ENCODE measurements around the gene NCKAP1. TPM values are rescaled to one million over a fixed set of nuclear protein-coding genes. Genes with fewer than 3 reads are reported as not detected.
"Not testable (repeated sequence)": the region's sequence is repeated elsewhere in the genome, so short reads cannot be mapped to it uniquely, and the experiment has no call there.

Gene NCKAP1
- total and polyA plus RNA-seq, 2 donors from 2014 or later, result 45.4 to 140 TPM

DNA sequence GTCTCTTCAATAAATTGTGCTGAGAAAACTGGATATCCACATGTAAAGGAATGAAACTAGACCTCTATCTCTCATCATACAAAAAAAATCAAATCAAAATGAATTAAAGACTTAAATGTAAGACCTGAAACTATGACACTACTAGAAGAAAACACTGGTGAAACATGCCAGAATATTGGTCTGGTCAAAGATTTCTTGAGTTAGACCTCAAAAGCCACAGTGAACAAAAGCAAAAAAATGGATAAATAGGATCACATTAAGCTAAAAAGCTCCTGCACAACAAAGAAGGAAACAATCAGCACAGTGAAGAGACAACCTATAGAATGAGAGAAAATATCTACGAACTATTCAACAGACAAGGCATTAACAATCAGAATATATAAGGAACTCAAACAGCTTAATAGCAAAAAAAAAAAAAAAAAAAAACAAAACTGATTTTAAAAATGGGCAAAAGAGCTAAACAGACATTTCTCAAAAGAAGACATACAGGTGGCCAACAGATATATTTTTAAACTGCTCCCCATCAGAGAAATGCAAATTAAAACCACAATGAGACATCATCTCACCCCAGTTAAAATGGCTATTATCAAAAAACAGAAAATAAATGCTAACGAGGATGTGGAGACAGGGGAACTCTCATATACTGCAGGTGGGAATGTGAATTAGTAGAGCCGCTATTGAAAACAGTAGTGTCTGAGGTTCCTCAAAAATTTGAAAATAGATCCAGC, 66.3 kb downstream of the NCKAP1 start:
- Histone ChIP-seq H3K9me3 (ENCODE audit: control insufficient read depth in 2 of 3, insufficient read depth in 1 of 3, low read length in 3 of 3) (no peaks in the 10 kb centered on the region), H3K27me3 (ENCODE audit: control insufficient read depth, insufficient read depth, low read length) (no peaks in the 10 kb centered on the region), H3K4me1 (ENCODE audit: control insufficient read depth in 2 of 3, insufficient read depth in 2 of 3, low read depth in 1 of 3, low read length in 3 of 3) (no peaks in the 10 kb centered on the region), H3K27ac (ENCODE audit: low read depth in 2 of 2, low read length in 2 of 2) (no peak overlapping the region), H3K9ac (ENCODE audit: low read length in 3 of 3) (no peak overlapping the region), H3K4me3 (ENCODE audit: low read length in 3 of 3) (no peak overlapping the region), H3K36me3 (ENCODE audit: control insufficient read depth in 2 of 3, insufficient read depth in 3 of 3, low read length in 3 of 3) (peaks cover 3 to 10% (median 4%) of the 10 kb centered on the region in 3 donors)
- TF ChIP-seq, protein P1, sequence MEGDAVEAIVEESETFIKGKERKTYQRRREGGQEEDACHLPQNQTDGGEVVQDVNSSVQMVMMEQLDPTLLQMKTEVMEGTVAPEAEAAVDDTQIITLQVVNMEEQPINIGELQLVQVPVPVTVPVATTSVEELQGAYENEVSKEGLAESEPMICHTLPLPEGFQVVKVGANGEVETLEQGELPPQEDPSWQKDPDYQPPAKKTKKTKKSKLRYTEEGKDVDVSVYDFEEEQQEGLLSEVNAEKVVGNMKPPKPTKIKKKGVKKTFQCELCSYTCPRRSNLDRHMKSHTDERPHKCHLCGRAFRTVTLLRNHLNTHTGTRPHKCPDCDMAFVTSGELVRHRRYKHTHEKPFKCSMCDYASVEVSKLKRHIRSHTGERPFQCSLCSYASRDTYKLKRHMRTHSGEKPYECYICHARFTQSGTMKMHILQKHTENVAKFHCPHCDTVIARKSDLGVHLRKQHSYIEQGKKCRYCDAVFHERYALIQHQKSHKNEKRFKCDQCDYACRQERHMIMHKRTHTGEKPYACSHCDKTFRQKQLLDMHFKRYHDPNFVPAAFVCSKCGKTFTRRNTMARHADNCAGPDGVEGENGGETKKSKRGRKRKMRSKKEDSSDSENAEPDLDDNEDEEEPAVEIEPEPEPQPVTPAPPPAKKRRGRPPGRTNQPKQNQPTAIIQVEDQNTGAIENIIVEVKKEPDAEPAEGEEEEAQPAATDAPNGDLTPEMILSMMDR (IDR thresholded peaks at IDR 0.05; ENCODE audit: borderline replicate concordance, extremely low read depth, insufficient read depth), result no peak
- intact Hi-C loops (cut with DNase I), result loop anchor here (10.0 kb wide), 1 partner anchor 187 kb away; no protein-coding TSS in a partner anchor
- FAIRE-seq (no peak), DNase-seq (no peak)

DNA sequence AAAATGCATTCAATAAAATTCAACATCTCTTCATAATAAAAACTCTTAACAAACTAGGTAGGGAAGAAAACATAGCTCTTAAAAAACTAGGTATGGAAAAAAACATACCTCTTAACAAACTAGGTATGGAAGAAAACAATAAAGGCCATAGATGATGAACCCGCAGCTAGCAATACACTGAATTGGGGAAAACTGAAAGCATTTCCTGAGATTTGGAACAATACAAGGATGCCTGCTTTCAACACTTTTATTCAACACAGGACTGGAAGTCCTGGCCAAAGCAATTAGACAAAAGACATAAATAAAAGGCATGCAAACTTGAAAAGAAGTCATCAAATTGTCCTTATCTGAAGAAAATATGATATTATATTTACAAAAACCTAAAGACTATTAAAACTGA, 67.8 kb downstream of the NCKAP1 start:
- DNase-seq, result no peak
- Histone ChIP-seq H3K9me3 (ENCODE audit: control insufficient read depth in 2 of 3, insufficient read depth in 1 of 3, low read length in 3 of 3) (no peaks in the 10 kb centered on the region), H3K27ac (ENCODE audit: low read depth in 2 of 2, low read length in 2 of 2) (no peak overlapping the region), H3K4me3 (ENCODE audit: low read length in 3 of 3) (no peak overlapping the region), H3K4me1 (ENCODE audit: control insufficient read depth in 2 of 3, insufficient read depth in 2 of 3, low read depth in 1 of 3, low read length in 3 of 3) (no peaks in the 10 kb centered on the region), H3K27me3 (ENCODE audit: control insufficient read depth, insufficient read depth, low read length) (no peaks in the 10 kb centered on the region), H3K36me3 (ENCODE audit: control insufficient read depth in 2 of 3, insufficient read depth in 3 of 3, low read length in 3 of 3) (peaks cover 3 to 10% (median 4%) of the 10 kb centered on the region in 3 donors), H3K9ac (ENCODE audit: low read length in 3 of 3) (no peak overlapping the region)
- intact Hi-C loops (cut with DNase I), result loop anchor here (10.0 kb wide), 1 partner anchor 186 kb away; no protein-coding TSS in a partner anchor
- TF ChIP-seq, protein P1 (IDR thresholded peaks at IDR 0.05; ENCODE audit: borderline replicate concordance, extremely low read depth, insufficient read depth), result no peak
- FAIRE-seq, result no peak

DNA sequence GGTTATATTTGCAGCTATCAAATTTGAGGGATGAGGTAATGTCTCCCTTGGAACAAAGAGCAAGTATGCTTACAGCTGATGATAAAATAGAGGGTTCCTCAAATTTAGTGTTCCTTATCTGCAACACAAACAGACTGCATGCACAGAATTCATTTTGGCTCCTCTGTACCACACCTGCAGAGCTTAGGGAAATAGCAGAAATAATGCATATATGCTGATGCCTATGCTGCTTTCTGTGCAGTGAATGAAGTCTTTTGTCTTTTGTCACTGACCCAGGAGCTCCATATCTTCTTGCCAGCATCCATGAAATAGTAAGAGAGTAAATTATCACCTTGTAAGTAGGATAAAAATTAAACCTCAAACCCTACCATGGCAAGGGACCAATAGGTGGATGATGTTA, 69.8 kb downstream of the NCKAP1 start:
- no peaks in the 10 kb centered on the region for H3K9me3 ChIP-seq (ENCODE audit: control insufficient read depth in 2 of 3, insufficient read depth in 1 of 3, low read length in 3 of 3)
- H3K27me3 ChIP-seq (ENCODE audit: control insufficient read depth, insufficient read depth, low read length), result no peaks in the 10 kb centered on the region
- H3K9ac ChIP-seq (ENCODE audit: low read length in 3 of 3), result no peak overlapping the region
- FAIRE-seq (no peak), DNase-seq (no peak)
- TF ChIP-seq, protein P1 (IDR thresholded peaks at IDR 0.05; ENCODE audit: borderline replicate concordance, extremely low read depth, insufficient read depth), result no peak
- intact Hi-C loops (cut with DNase I), result no loop called here
- H3K27ac ChIP-seq (ENCODE audit: low read depth in 2 of 2, low read length in 2 of 2), result no peak overlapping the region
- H3K36me3 ChIP-seq (ENCODE audit: control insufficient read depth in 2 of 3, insufficient read depth in 3 of 3, low read length in 3 of 3), result peaks cover 4 to 10% (median 4%) of the 10 kb centered on the region in 3 donors
- H3K4me3 ChIP-seq (ENCODE audit: low read length in 3 of 3), result no peak overlapping the region
- H3K4me1 ChIP-seq (ENCODE audit: control insufficient read depth in 2 of 3, insufficient read depth in 2 of 3, low read depth in 1 of 3, low read length in 3 of 3), result no peaks in the 10 kb centered on the region

DNA sequence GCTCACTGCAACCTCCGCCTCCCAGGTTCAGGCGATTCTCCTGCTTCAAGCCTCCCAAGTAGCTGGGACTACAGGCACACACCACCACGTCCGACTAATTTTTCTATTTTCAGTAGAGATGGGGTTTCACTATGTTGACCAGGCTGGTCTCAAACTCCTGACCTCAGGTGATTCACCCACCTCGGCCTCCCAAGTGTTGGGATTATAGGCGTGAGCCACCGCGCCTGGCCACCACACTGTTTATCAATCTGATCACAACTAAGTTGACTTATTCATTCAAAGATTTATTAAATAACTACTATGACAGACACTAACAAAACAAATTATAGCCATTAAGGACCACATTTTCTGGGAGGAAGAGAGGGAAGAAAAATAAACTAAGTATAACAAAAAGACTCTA, 71.9 kb downstream of the NCKAP1 start:
- H3K27ac ChIP-seq (ENCODE audit: low read depth in 2 of 2, low read length in 2 of 2); FAIRE-seq; DNase-seq; intact Hi-C loops (cut with DNase I); H3K4me3 ChIP-seq (ENCODE audit: low read length in 3 of 3); H3K27me3 ChIP-seq (ENCODE audit: control insufficient read depth, insufficient read depth, low read length); H3K4me1 ChIP-seq (ENCODE audit: control insufficient read depth in 2 of 3, insufficient read depth in 2 of 3, low read depth in 1 of 3, low read length in 3 of 3); H3K9ac ChIP-seq (ENCODE audit: low read length in 3 of 3); H3K9me3 ChIP-seq (ENCODE audit: control insufficient read depth in 2 of 3, insufficient read depth in 1 of 3, low read length in 3 of 3): not testable (repeated sequence)
- H3K36me3 ChIP-seq (ENCODE audit: control insufficient read depth in 2 of 3, insufficient read depth in 3 of 3, low read length in 3 of 3), result peaks cover 2 to 14% (median 9%) of the 10 kb centered on the region in 3 donors
